K562 (cell line): ENCODE data around the gene MYO3A. TPM values are rescaled to one million over a fixed set of nuclear protein-coding genes. Genes with fewer than 3 reads are reported as not detected.

ENCODE experiments used
- ATAC-seq: fragments of 200-7000 bp; cut with Tn5 transposase; 3 replicates; pipeline ENCODE4 v1.9.1; 2020; ENCODE audit warnings: moderate library complexity
- BruUV-seq: library from RNA; stranded (reverse); fragments of 400-500 nt; replicated peaks from 2 replicates; lab custom pipeline; 2021; lab: Mats Ljungman, UMichigan
- CTCF ChIA-PET: fragments of 300-600 bp; formaldehyde crosslinking; extraction: SDS; loops from one replicate; lab custom pipeline; 2021; ENCODE audit warnings: low intra/inter-chr PET ratio; lab: Yijun Ruan, JAX
- POLR2A ChIA-PET: fragments of 300-600, 350-650 bp; sonication (Branson Sonifier 250); formaldehyde crosslinking; extraction: SDS; loops from one replicate; lab custom pipeline; 2021; ENCODE audit warnings: antibody characterized with exemption, inconsistent platforms; lab: Yijun Ruan, JAX
- DNase-seq, 4 experiments: peaks; one replicate each; pipeline versions ENCODE4 v3.0.0 to v3.0.0-alpha.2; 2011 to 2018; ENCODE audit warnings: low spot score in 3 of 4, mixed read lengths in 3 of 4; ENCODE audit errors: extremely low read depth in 1 of 4
- FAIRE-seq: peaks from 2 replicates; lab custom pipeline; 2011; peaks lifted over from hg19 to GRCh38; lab: Jason Lieb, UNC
- H2AFZ ChIP-seq: 2 replicates; pipeline ENCODE4 v1.6.0; 2011; ENCODE audit warnings: low read depth, low read length, control low read depth, inconsistent platforms
- H3K27ac ChIP-seq: fragments of 200-600 bp; 3 replicates; pipeline ENCODE4 v1.8.0; 2011; ENCODE audit warnings: low read depth, mild to moderate bottlenecking, control low read depth, inconsistent platforms, low read length, moderate library complexity, mixed read lengths; ENCODE audit errors: extremely low read depth
- H3K27me3 ChIP-seq, 2 experiments: fragments of 300-600 bp in 1 of 2; 2 replicates in 1 of 2; 3 replicates in 1 of 2; pipeline versions ENCODE4 v1.6.0 to v1.8.0; 2011; ENCODE audit warnings: inconsistent platforms in 2 of 2, low read length in 2 of 2, mild to moderate bottlenecking in 1 of 2, mixed read lengths in 1 of 2, moderate library complexity in 1 of 2; ENCODE audit not compliant: control insufficient read depth in 2 of 2, insufficient read depth in 2 of 2
- H3K36me3 ChIP-seq: fragments of 300-600 bp; 3 replicates; pipeline ENCODE4 v1.8.0; 2011; ENCODE audit warnings: mild to moderate bottlenecking, low read length, inconsistent platforms; ENCODE audit not compliant: control insufficient read depth, insufficient read depth
- H3K4me1 ChIP-seq, 2 experiments: fragments of 200-600 bp in 1 of 2; replicated peaks in 1 of 2; 2 replicates in 1 of 2; 3 replicates in 1 of 2; pipeline versions ENCODE4 v1.5.1 to v1.8.0; 2011; ENCODE audit warnings: inconsistent platforms in 2 of 2, low read length in 2 of 2, mild to moderate bottlenecking in 1 of 2, mixed read lengths in 1 of 2, moderate library complexity in 1 of 2; ENCODE audit not compliant: control insufficient read depth in 2 of 2, insufficient read depth in 2 of 2
- H3K4me2 ChIP-seq: 2 replicates; pipeline ENCODE4 v1.6.1; 2011; ENCODE audit warnings: low read length, control low read depth, inconsistent platforms, mixed read lengths; ENCODE audit not compliant: insufficient read depth
- H3K4me3 ChIP-seq: fragments of 200-600 bp; sonication (generic), shearing (Covaris generic); 2 replicates; pipeline ENCODE4 v1.5.1; 2016; ENCODE audit warnings: control low read depth, inconsistent platforms
- H3K79me2 ChIP-seq: fragments of 200-600 bp; 3 replicates; pipeline ENCODE4 v1.8.0; 2011; ENCODE audit warnings: low read length, inconsistent platforms; ENCODE audit not compliant: control insufficient read depth, insufficient read depth
- H3K9ac ChIP-seq, 2 experiments: 2 replicates each; pipeline versions ENCODE4 v1.6.0 to v1.6.1; 2011; ENCODE audit warnings: low read depth in 2 of 2, low read length in 2 of 2, control low read depth in 1 of 2, inconsistent platforms in 1 of 2, mild to moderate bottlenecking in 1 of 2, mixed read lengths in 1 of 2; ENCODE audit not compliant: insufficient read depth in 1 of 2
- H3K9me1 ChIP-seq: one replicate; pipeline ENCODE4 v1.6.0; 2011; ENCODE audit warnings: inconsistent platforms, mild to moderate bottlenecking, low read length, moderate library complexity; ENCODE audit not compliant: control insufficient read depth, insufficient read depth
- H3K9me3 ChIP-seq: replicated peaks from 2 replicates; pipeline ENCODE4 v1.5.1; 2011; ENCODE audit warnings: low read depth, low read length, inconsistent platforms; ENCODE audit not compliant: control insufficient read depth, insufficient read depth
- H4K20me1 ChIP-seq: replicated peaks from 2 replicates; pipeline ENCODE4 v1.6.1; 2011; ENCODE audit warnings: low read length, inconsistent platforms, mixed read lengths; ENCODE audit not compliant: control insufficient read depth, insufficient read depth
- EP400 ChIP-seq: fragments of 450-650 bp; IDR thresholded peaks from 2 replicates; pipeline ENCODE4 v1.6.1; 2017; ENCODE audit warnings: antibody characterized with exemption, mild to moderate bottlenecking, moderate library complexity
- GTF2B ChIP-seq: IDR thresholded peaks from 2 replicates; pipeline ENCODE4 v1.6.1; 2011; ENCODE audit not compliant: insufficient read length; ENCODE audit errors: extremely low read depth
- NFIC ChIP-seq: fragments of 450-650 bp; IDR thresholded peaks from 2 replicates; pipeline ENCODE4 v1.6.1; 2017; ENCODE audit warnings: mild to moderate bottlenecking, inconsistent platforms
- PYGO2 ChIP-seq: fragments of 450-650 bp; IDR thresholded peaks from 2 replicates; pipeline ENCODE4 v1.6.1; 2016; ENCODE audit warnings: mild to moderate bottlenecking, missing genetic modification characterization, moderate library complexity, missing compliant biosample characterization
- SMARCC2 ChIP-seq: fragments of 450-650 bp; IDR thresholded peaks from 2 replicates; pipeline ENCODE4 v1.6.1; 2017; ENCODE audit warnings: antibody characterized with exemption, moderate library complexity, mild to moderate bottlenecking, low read depth
- SP2 ChIP-seq: IDR thresholded peaks from 2 replicates; pipeline ENCODE4 v1.6.1; 2011; ENCODE audit warnings: mild to moderate bottlenecking, low read depth, low read length, moderate library complexity; ENCODE audit not compliant: poor library complexity, severe bottlenecking; ENCODE audit errors: extremely low read depth
- ZNF384 ChIP-seq: IDR thresholded peaks from 2 replicates; pipeline ENCODE4 v1.6.1; 2012; ENCODE audit warnings: low read depth, low read length, improper control_type of control experiment
- WGBS: fragments of 100-300 bp; shearing (Covaris generic); methylation state at CpG from one replicate; pipeline ENCODE4 v1.1.6; 2016; ENCODE audit warnings: low coverage, mixed read lengths; ENCODE audit not compliant: insufficient coverage; ENCODE audit errors: missing lambda C conversion rate; 5-methylcytosine and 5-hydroxymethylcytosine counted together
- in situ Hi-C: fragments of 300-500 bp; cut with MboI; formaldehyde crosslinking; loops from 4 replicates; pipeline ENCODE4 v1.15.0; 2018; ENCODE audit warnings: inconsistent platforms, mixed read lengths
- intact Hi-C: fragments of 100-400 bp; cut with micrococcal nuclease; formaldehyde crosslinking; loops from 2 replicates; pipeline ENCODE4 v1.14.2; 2022
- polyA plus RNA-seq, 8 experiments: library from polyadenylated mRNA; depleted of rRNA in 4 of 8; stranded (reverse) in 5 of 8; unstranded in 3 of 8; fragments of >200 nt; fragmentation: Nextera tagmentation in 2 of 8; fragmentation: Illumina TruSeq in 1 of 8; extraction: Ambion mirVana in 2 of 8; extraction: Trizol in 1 of 8; gene quantifications; 2 replicates each; pipeline versions ENCODE4 v1.2.1 to v1.2.3, GENCODE V29; 2011 to 2014; ENCODE audit warnings: inconsistent platforms in 1 of 8, missing spikeins in 1 of 8
- total RNA-seq, 7 experiments: library from RNA; depleted of rRNA in 6 of 7; stranded (reverse); fragments of >200 nt in 6 of 7; fragmentation: Illumina TruSeq in 2 of 7; extraction: Trizol in 2 of 7; gene quantifications; 2 replicates each; pipeline versions ENCODE4 v1.2.1 to v1.2.3, GENCODE V29; 2011 to 2021; ENCODE audit warnings: low replicate concordance in 1 of 7
- TF ChIP-seq, protein P1 (sequence below): IDR thresholded peaks from 3 replicates; pipeline ENCODE4 v1.6.1; 2011; ENCODE audit warnings: borderline replicate concordance, mild to moderate bottlenecking; ENCODE audit not compliant: insufficient read length, insufficient read depth

MYO3A gene
- total and polyA plus RNA-seq, 9 of the 15 experiments (the other 6 are each of a cell fraction or from before 2014, with no cell fraction given) = not detected

- Histone ChIP-seq H3K27ac (no peak overlapping the region), H4K20me1 (no peaks in the 10 kb centered on the region), H3K36me3 (no peaks in the 10 kb centered on the region), H3K4me2 (no peak overlapping the region), H3K9me3 (no peaks in the 10 kb centered on the region), H3K4me3 (no peak overlapping the region), H3K9me1 (no peaks in the 10 kb centered on the region), H3K4me1 (no peaks in the 10 kb centered on the region), H3K27me3 (no peaks in the 10 kb centered on the region)
- intact Hi-C loops (no loop called here), in situ Hi-C loops (no loop called here)
- BruUV-seq = no TSS peak
- ChIA-PET CTCF (no interaction called here), POLR2A (no interaction called here)
- 0% methylated on average over 3 of the region's 3 CpGs for WGBS
- DNase-seq (no peak), ATAC-seq (no peak)
- TF ChIP-seq GTF2B (no peak), SP2 (no peak), EP400 (no peak)
- TF ChIP-seq, all 486 proteins: peak for 0
- no peak for FAIRE-seq
- H3K79me2 ChIP-seq = no peaks in the 10 kb centered on the region
- no peak overlapping the region for H2AFZ ChIP-seq
- no peak overlapping the region for H3K9ac ChIP-seq
These were observed 37.6 kb upstream of the MYO3A start for GRCh38 chr10:25896421-25896820.

DNA sequence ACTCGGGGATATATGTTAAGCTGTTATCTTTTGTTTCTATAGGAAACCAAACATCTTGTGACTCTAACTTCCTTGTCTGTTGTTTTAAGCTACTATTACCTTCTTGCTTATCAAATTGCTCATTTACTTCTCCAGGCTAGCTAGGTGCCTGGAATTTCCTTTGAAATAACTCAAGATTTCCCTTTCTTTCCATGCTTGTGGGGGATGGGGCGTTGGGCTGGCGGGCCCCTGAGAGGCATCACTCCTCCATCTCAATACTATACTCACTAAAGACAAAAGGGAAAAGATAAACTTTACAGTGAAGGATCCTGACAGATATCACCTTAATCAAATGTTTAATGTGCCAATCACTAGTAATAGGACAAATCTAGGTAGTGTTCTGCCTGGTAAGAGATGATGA, 34.7 kb upstream of the MYO3A start:
- DNase-seq (no peak), ATAC-seq (no peak), FAIRE-seq (no peak)
- intact Hi-C loops (no loop called here), in situ Hi-C loops (no loop called here)
- H4K20me1 ChIP-seq = no peaks in the 10 kb centered on the region
- H3K4me2 ChIP-seq = no peak overlapping the region
- no peaks in the 10 kb centered on the region for H3K9me1 ChIP-seq
- no peaks in the 10 kb centered on the region for H3K4me1 ChIP-seq
- no peaks in the 10 kb centered on the region for H3K36me3 ChIP-seq
- H3K79me2 ChIP-seq = no peaks in the 10 kb centered on the region
- ChIA-PET POLR2A (no interaction called here), CTCF (no interaction called here)
- no peak overlapping the region for H3K27ac ChIP-seq
- no peak overlapping the region for H3K4me3 ChIP-seq
- BruUV-seq = no TSS peak
- H3K9me3 ChIP-seq = no peaks in the 10 kb centered on the region
- H3K27me3 ChIP-seq = no peaks in the 10 kb centered on the region
- H3K9ac ChIP-seq = no peak overlapping the region
- WGBS = 0% methylated on average over 3 of the region's 3 CpGs
- no peak overlapping the region for H2AFZ ChIP-seq
- TF ChIP-seq NFIC = no peak
- TF ChIP-seq, protein P1, sequence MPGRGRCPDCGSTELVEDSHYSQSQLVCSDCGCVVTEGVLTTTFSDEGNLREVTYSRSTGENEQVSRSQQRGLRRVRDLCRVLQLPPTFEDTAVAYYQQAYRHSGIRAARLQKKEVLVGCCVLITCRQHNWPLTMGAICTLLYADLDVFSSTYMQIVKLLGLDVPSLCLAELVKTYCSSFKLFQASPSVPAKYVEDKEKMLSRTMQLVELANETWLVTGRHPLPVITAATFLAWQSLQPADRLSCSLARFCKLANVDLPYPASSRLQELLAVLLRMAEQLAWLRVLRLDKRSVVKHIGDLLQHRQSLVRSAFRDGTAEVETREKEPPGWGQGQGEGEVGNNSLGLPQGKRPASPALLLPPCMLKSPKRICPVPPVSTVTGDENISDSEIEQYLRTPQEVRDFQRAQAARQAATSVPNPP = no peak
- TF ChIP-seq SMARCC2 = no peak
- TF ChIP-seq PYGO2 (tag) = no peak
- no peak for TF ChIP-seq ZNF384
